UCSD-AML1 (cell line): Measurements from ENCODE around the gene LIME1.

Experiments used
- DNase-seq: peaks from one replicate; lab custom pipeline; 2025; ENCODE audit not compliant: unreplicated experiment; lab: John Stamatoyannopoulos, UW

LIME1 gene, protein sequence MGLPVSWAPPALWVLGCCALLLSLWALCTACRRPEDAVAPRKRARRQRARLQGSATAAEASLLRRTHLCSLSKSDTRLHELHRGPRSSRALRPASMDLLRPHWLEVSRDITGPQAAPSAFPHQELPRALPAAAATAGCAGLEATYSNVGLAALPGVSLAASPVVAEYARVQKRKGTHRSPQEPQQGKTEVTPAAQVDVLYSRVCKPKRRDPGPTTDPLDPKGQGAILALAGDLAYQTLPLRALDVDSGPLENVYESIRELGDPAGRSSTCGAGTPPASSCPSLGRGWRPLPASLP

GRCh38 chr20:63735859-63736718, at the start of gene LIME1:
TSS of gene LIME1 (plus strand) at chr20:63736664. CDS start at chr20:63737550, 886 bp downstream.
- DNase-seq: no peak

DNA sequence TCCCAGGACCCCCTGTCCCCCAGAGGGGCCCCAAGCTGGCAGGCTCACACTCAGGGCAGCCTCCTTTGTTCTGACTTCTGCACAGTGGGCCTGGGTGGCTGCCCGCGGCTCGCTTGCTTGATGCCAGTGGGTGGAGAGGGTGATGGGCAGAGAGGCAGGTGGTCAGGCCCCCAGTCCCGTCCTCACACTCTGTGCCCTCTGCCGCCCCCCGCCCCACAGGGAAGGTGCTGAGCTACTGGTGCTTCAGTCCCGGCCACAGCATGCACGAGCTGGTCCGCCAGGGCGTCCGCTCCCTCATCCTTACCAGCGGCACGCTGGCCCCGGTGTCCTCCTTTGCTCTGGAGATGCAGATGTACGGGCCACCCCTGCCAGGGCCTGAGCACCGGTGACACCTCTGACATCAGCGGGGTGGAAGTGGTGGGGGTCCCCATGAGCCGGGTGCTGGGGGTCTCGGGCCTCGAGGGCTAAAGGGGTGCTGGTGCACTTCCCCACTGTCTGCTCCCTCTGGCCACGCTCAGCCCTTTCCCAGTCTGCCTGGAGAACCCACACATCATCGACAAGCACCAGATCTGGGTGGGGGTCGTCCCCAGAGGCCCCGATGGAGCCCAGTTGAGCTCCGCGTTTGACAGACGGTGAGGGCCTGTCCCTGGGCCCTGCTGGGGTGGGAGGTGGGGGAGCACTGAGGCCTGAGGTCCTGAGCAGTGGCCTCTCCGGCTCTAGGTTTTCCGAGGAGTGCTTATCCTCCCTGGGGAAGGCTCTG, 48.9 kb upstream of the LIME1 start:
- no peak for DNase-seq

GRCh38 chr20:63688228-63689045, 48.0 kb upstream of the LIME1 start:
- DNase-seq: no peak

GRCh38 chr20:63689046-63690002, 47.1 kb upstream of the LIME1 start:
- no peak for DNase-seq

DNA sequence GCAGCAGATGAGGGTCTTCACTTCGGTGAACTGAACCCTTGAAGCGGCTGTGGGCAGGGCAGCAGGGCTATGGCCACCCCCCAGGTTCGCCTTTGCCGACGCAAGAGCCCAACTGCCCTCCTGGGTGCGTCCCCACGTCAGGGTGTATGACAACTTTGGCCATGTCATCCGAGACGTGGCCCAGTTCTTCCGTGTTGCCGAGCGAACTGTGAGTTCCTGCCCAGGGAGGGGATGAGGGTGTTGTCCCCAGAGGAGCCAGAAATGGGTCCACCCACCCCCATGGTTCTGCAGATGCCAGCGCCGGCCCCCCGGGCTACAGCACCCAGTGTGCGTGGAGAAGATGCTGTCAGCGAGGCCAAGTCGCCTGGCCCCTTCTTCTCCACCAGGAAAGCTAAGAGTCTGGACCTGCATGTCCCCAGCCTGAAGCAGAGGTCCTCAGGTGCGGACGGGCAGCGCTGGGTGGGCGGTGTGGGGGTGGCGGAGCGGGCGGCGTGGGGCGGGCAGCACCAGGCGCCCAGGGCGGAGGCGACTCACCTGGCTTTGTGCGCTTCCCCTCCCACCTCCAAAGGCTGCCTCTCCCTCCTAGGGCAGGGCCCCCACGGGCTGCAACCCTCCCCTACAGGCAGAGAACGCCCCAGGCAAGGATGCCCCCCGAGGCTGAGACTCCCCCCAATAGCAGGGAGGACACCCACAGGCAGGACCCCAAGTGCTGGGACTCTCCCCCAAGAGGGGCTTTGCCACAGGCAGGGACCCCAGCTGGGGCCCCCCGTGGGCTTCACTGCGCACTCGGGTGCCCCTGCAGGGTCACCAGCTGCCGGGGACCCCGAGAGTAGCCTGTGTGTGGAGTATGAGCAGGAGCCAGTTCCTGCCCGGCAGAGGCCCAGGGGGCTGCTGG, 46.2 kb upstream of the LIME1 start:
- no peak for DNase-seq

DNA sequence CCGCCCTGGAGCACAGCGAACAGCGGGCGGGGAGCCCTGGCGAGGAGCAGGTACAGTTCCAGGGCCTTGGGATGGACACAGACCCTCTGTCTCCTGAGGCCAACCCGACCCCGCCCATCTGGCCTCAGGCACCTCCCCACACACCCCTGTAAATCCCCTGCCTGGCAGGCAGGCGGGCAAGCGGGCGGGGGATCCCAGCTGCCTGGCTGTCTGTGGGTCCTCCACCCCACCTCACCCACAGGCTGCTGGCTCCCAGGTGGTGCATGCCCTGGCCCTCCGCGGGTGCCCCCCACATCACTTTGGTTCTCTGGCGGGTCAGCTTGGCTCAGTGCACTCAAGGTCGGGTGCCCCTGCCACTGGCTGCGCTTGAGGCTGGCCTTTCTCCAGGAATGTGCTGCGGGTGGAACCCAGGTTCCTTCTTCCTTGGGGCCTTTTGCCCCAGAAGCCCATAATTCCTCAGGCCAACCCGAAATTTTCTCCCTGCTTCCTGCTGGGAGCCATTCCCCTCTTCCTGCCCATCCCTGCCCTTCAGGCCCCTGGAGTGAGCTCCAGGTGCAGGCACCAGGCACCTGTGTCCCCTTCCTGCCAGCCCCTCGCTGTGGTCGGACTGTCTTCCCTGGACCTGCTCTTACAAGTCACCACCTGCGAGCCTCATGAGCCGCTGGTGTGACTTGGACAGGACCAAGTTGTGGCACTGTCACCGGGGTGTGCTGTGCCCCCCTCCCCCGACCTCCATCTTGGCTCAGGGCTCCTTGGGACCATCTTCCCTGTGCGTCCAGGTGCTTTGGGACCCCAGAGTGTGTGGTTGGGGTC, 45.4 kb upstream of the LIME1 start:
- DNase-seq: no peak

- no peak for DNase-seq
Measured at GRCh38 chr20:63691711-63692435, 44.6 kb upstream of the LIME1 start.

- no peak for DNase-seq
Measured at GRCh38 chr20:63692436-63693082, 43.9 kb upstream of the LIME1 start.

GRCh38 chr20:63693083-63693732, 43.3 kb upstream of the LIME1 start:
- no peak for DNase-seq

DNA sequence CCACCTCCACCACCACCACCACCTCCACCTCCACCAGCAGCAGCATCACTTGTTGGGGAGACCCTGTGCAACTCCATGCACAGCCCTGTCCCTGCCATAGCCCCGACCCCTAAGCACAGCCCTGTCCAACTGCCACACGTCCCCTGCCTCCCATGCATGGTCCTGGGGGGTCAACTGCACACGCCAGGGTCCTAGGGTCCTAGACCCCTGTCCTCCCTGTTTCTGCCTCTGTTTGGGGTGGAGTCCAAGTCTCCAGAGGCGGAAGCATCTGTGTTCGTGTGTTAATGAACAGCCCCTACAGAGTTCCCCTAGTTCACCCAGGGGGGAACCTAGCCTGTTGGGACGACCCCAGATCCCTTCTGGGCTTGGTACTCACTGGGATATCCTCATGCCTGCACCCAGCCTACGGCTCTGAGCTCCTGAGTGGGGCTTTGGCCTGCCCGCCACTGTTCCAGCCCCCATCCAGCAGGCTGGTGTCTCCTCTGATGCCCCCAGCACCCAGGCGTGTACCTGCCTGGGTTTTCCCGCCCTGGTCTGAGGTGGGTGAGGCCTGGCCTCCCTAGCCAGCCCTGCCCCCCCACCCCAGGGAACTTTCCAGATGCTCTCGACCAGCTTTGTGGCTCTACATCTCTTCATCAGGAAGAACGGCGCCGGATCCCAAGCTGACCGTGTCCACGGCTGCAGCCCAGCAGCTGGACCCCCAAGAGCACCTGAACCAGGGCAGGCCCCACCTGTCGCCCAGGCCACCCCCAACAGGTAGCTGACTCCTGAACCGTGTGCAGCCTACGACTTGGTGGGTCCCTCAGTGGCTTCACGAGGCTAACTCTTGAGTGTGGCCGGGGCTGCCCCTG, 42.5 kb upstream of the LIME1 start:
- DNase-seq: no peak

DNA sequence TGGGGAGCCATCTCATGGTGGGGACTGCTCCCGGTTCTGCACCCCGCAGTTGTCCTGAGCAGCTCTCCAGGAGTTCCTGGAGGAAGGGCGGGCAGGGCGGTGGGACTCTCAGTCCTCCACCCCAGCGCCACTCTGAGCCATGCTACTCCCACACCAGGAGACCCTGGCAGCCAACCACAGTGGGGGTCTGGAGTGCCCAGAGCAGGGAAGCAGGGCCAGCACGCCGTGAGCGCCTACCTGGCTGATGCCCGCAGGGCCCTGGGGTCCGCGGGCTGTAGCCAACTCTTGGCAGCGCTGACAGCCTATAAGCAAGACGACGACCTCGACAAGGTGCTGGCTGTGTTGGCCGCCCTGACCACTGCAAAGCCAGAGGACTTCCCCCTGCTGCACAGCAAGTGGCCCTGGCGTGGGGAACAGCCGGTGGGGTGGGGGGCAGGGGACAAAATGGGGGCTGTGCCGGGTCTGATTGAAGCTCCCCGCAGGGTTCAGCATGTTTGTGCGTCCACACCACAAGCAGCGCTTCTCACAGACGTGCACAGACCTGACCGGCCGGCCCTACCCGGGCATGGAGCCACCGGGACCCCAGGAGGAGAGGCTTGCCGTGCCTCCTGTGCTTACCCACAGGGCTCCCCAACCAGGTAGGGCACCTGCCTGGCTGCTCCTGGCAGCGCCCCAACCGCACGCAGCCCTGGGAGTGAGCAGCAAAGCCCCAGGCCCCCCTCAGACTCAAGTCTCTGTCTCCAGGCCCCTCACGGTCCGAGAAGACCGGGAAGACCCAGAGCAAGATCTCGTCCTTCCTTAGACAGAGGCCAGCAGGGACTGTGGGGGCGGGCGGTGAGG, 41.7 kb upstream of the LIME1 start:
- DNase-seq: no peak

DNA sequence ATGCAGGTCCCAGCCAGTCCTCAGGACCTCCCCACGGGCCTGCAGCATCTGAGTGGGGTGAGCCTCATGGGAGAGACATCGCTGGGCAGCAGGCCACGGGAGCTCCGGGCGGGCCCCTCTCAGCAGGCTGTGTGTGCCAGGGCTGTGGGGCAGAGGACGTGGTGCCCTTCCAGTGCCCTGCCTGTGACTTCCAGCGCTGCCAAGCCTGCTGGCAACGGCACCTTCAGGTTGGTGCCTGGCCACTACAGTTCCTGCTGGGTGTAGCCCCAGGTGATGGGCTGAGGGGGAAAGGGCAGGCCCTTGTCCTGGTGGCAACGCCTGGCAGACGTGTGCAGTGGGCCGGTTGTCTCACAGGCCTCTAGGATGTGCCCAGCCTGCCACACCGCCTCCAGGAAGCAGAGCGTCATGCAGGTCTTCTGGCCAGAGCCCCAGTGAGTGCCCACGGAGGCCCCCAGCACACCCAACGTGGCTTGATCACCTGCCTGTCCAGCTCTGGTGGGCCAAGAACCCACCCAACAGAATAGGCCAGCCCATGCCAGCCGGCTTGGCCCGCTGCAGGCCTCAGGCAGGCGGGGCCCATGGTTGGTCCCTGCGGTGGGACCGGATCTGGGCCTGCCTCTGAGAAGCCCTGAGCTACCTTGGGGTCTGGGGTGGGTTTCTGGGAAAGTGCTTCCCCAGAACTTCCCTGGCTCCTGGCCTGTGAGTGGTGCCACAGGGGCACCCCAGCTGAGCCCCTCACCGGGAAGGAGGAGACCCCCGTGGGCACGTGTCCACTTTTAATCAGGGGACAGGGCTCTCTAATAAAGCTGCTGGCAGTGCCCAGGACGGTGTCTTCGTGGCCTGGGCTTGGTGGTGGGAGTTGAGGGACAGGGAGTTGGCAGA, 40.8 kb upstream of the LIME1 start:
- no peak for DNase-seq

- DNase-seq: no peak
Measured at GRCh38 chr20:63696306-63696627, 40.2 kb upstream of the LIME1 start.
